HG03571 (cell line): Measurements from ENCODE around the gene PMEL.
"Not testable (repeated sequence)": the region's sequence is repeated elsewhere in the genome, so short reads cannot be mapped to it uniquely, and the experiment has no call there.

Source experiments
- ATAC-seq: cut with Tn5 transposase; IDR thresholded peaks from one replicate; pipeline ENCODE4 v1.9.1; 2021; ENCODE audit not compliant: unreplicated experiment

PMEL gene

DNA sequence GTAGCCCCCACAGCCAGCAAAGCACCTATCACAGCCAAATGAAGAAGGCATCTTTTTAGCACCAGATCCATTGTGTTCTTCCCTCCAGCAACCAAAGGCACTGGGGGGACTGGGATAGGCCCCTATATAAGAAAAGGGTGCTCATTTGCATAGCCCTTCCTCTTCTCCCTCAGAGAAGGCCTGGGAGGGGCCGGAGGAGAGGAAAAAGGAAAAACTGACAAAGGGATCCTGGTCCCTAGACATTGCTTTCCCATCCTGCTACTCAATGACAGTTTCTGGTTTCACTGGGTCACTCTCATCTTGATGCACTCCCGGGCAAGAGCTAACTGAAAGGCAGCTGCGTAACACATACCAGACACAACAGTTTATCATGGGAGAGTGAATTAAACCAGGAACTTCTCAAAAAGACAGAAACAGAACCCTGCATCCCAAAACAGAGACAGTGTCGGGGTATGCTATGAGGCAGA is at the start of gene PMEL:
PMEL (minus strand) TSS at position 102 of the 467 bp plus-strand sequence; CDS start at position 71, 31 bp downstream.
- ATAC-seq = no peak

DNA sequence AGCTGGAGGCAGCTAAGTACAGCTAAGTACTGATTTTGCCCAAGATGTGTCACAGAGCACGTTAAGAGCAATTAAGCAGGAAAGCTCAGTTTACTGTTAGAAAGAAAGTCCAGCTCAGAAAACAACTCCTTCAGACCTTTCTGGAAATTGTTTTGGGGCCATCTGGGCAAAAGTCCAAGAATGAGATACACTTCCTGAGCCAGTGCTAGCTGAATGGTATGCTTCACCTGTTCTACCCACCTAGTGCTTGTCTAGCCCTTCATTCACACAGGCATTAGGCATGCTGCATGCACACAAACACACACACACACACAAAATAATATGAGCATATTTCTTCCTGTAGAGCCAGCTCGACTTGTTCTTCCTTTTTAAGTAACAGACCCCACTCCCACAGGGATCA is 48.4 kb upstream of the PMEL start:
- ATAC-seq = no peak

DNA sequence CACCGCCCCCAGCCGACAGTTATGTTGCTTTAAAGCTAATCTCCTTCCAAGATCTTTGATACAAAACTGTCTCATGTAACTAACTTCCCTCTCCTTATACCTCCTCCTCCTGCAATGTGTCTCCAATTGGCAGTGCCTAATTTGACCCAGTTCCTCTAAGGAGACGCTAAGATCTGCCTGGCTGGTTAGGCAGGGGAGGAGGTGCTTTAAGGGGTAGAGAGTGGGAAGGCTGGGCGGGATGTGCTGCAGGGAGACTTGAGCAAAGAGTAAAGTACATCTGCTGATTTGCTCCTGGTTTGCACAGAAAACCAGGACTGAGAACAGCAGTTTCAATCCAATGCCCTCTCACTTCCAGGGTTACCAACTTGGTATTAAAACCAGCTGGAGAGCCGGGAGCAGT is 47.6 kb upstream of the PMEL start:
- ATAC-seq = no peak

DNA sequence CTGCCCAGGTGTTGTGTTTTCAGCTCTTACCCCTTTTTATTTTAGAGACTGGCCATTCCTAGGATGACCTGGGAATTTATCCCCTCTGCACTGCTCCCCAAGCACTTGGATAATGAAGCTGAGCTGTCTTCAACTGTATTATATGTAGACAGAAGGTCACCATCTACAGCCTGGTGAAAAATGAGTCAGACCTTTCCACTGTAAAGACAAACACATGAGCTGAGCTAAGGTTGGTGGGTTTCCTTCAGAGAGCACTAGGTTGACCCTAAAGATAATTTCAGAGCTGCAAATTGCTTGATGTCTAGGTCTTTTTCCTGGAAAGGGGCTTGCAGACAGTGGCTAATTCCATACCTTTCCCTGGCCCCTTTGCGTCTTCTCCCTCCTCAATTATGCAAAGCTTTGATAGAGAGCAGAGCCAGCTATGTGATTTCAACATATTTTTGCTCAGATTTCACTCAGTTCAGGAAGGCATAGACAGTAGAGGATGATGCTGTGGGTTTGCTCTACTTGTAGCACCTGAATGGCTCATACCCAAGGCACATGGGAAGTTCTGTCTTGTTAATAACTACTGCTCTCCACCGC is 45.8 kb upstream of the PMEL start:
- ATAC-seq = no peak

DNA sequence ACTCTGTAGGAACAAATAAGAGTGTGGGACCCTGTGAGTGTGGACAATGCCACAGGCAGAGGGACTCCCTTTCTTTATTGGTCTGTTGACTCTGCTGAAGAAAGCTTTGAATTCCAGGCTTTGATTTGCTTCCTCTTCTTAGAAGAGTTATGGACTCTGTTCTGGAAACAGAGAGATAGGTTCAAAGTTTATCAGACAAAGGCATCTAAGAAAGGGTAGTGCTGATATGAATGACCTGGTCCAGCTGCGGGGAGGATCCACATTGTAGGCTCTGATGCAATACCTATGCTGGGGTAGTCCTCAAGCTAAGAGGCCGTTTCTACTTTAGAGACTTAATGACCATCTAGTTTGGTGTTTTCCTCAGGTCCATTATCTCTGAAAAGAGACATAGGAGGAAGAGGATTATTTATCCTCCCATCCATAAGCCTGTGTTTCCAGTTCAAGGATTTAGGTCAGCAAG is 44.3 kb upstream of the PMEL start:
- no peak for ATAC-seq

DNA sequence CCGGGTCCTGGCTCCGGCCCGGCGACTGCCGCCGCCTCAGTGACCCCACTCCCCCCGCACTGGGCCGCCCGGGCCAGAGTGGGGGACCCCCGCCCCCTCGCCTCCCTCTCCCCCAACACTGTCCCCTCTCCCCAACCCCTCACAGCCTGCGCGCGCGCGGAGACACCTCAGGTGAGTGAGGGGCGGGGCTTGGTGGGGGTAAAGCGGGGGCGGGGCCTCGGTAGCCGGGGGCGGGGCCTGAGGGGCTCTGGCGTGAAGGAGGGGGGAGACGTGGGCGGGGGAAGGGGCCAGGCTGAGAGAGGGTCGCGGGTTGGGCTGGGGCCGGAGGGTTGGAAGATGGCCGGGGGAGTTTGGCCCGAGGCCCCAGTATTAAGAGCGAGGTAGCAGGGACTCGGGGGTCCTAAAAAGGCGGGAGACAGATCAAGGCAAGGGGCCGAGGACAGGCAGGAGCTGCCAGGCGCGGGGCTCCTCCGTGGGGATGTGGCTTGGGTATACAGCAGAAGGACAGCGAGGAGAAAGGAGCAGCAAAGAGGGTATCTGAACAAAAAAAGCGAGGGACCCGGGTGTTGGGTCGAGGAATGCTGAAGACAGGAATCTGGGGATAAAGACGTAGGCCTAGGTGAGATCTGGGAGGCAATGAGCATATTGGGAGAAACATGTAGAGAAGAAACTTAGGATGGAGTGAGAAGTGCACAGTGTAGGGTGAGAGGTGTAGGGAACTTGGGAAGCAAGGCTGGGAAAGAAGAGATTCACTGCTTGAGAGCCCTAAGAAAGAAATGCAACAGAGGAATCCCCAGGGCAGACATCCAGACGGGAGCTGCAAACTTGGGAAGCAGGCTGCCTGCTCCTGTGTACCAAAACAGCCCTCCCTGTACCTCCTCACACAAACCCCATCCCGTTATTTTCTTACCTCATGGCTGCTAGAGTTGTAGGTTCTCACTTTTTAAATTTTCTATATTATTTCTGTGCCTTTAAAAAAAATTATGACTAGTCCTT is 42.0 kb upstream of the PMEL start:
- no peak for ATAC-seq

DNA sequence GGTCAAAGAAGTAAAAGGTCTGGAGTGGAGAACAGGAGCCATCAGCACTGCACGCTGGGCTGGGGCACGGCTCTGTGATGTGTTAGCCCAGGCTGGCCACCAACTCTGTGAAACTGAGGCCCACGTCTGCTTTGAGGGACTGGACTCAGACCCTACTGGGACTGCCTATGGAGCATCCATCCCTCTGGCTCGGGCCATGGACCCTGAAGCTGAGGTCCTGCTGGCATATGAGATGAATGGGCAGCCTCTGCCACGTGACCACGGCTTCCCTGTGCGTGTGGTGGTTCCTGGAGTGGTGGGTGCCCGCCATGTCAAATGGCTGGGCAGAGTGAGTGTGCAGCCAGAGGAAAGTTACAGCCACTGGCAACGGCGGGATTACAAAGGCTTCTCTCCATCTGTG is 38.4 kb upstream of the PMEL start:
- ATAC-seq = no peak

DNA sequence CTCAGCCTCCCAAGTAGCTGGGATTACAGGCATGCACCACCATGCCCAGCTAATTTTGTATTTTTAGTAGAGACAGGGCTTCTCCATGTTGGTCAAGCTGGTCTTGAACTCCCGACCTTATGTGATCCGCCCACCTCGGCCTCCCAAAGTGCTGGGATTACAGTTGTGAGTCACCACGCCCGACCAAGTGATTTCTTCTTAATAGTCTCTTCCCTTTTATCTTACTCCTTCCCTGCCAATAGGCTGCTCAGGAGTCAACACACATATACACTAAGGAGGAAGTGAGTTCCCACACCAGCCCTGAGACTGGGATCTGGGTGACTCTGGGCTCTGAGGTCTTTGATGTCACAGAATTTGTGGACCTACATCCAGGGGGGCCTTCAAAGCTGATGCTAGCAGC is 37.5 kb upstream of the PMEL start:
- ATAC-seq = not testable (repeated sequence)

DNA sequence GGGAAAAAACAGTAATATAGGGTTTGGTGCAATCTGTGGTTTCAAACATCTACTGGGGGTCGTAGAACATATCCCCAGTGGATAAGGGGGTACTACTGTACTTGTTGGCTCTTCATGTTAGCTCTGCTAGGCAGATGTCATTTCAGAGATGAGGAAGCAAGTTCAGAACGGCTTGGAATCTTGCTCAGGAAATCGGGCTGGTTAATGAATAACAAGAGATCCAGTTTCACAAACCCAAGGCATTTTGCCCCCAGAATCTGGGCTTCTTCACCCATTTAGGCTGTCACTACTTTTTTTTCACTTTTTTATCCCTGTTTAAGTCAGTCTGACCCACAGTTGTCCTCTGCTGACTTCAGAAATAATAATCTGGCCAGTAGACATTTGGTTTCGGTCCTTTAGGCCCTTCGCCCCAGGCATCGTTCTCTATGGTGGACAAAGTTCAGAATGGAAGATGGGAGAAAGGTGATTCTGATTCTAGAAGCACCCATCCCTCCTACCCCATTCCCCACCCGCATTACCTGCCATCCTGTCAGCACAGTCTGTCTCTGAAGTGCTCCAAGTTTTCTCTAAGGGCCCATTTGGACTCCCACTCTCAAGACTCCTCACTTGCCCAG is 35.8 kb upstream of the PMEL start:
- ATAC-seq = no peak

DNA sequence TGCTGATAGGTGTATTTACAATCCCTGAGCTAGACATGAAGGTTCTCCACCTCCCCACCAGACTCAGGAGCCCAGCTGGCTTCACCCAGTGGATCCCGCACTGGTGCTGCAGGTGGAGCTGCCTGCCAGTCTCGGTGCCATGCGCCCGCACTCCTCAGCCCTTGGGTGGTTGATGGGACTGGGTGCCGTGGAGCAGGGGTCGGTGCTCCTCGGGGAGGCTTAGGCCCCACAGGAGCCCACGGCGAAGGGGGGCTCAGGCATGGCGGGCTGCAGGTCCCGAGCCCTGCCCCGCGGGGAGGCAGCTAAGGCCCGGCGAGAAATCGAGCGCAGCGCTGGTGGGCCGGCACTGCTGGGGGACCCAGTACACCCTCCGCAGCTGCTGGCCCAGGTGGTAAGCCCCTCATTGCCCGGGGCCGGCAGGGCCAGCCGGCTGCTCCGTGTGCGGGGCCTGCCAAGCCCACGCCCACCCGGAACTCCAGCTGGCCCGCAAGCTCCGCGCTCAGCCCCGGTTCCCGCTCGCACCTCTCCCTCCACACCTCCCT is 34.2 kb upstream of the PMEL start:
- not testable (repeated sequence) for ATAC-seq

DNA sequence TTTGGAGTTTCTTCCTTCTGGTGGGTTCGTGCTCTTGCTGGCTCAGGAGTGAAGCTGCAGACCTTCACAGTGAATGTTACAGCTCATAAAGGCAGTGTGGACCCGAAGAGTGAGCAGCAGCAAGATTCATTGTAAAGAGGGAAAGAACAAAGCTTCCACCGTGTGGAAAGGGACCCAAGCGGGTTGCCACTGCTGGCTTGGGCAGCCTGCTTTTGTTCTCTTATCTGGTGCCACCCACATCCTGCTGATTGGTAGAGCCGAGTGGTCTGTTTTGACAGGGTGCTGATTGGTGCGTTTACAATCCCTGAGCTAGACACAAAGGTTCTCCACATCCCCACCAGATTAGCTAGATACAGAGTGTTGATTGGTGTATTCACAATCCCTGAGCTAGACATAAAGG is 33.7 kb upstream of the PMEL start:
- ATAC-seq = not testable (repeated sequence)

DNA sequence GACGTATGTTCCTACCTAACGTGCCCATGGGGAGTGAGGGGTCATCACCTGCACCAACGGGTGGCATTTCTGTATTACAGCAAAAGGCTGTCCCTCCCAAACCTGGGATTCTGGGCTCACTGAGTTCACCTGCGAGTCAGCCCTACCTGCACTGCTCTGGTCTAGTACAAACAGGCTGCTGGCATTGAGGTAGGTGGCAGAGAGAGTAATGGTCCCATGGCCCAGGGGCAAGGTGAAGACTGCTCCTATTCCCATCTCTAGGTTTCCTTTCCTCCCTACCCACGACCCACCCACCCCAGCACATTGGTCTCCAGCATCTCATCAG is 31.7 kb upstream of the PMEL start:
- ATAC-seq = no peak

DNA sequence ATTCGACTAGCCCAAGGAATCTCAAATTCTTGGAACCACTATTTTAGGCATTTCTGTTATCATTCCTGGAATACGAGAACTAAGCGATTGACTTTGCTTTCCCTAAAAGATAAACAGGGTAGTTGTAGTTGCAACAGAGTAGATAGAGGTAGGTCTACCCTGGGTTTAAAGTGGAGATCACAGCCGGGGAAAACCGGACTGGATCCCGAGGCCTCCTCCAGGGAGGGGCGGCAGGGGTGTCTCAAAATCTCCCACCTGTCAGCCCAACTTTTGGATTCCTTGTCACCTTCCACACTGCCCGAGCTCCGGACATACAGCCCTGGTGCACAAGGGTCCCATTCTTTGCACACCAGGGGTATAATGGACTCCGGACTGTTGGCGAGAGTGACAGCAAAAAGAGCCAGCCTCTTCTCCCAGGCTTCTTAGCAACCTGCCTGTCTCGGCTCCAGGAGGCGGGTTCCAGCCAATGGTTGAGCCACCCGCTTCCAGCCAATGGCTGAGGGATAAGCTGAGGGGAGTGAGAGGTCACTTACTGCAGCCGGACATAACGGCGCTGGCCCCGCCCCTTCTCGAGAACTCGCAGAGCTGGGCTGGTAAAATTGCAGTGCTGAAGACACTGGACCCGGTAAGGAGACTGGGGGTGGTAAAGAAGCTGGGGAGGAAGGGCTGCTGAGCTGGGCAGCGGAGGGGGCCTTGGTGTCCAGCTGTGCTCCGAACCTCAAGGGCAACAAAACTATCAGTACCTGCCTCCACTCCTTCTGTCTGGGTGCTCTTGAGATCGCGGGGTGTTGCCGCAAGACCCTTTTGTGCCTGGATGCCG is 31.1 kb upstream of the PMEL start, which contains the start of gene SUOX:
SUOX (plus strand) TSS at position 562 of the 820 bp plus-strand sequence. CDS start 4,946 bp downstream, outside the sequence.
- ATAC-seq = peak; percentile 93

DNA sequence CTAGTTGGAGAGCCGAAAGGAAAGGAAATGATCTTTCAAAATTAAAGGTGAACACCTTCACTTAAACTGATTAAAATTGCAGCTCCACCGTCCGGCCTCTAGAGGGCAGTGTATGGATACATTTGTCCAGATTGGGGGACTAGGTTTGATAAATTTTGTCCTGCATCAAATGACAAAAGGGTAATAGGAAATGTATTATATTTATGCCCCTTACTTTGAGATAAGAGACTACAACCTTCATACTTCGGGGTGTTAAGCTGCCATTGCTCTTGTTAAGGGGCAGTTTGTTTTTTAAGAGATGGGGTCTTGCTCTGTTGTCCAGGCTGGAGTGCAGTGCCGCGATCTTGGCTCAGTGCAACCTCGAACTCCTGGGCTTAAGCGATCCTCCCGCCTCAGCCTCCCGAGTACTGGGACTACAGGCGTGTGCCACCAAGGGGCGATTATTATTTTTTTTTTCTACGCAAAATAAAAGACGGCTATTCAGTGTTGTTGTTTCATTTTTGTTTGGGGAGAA is 30.4 kb upstream of the PMEL start:
- ATAC-seq = no peak

DNA sequence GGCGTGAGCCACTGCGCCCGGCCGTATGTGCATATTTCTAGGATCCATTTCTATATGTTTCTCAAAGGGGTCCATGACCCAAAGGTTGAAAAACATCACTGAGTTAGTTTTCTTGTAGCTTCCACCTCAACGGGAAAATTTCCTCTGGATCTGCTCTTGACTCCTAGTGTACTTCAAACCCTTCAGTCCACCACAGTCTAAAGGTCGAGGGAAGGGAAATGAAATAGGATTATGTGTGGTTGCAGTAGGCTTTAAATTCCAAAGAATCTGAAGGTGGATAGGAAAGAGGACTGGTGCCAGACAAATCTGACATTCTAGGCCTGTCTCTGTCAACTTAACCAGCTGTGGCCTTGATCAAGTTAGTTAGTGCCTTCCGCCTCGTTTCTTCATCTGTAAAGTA is 29.5 kb upstream of the PMEL start:
- ATAC-seq = no peak

DNA sequence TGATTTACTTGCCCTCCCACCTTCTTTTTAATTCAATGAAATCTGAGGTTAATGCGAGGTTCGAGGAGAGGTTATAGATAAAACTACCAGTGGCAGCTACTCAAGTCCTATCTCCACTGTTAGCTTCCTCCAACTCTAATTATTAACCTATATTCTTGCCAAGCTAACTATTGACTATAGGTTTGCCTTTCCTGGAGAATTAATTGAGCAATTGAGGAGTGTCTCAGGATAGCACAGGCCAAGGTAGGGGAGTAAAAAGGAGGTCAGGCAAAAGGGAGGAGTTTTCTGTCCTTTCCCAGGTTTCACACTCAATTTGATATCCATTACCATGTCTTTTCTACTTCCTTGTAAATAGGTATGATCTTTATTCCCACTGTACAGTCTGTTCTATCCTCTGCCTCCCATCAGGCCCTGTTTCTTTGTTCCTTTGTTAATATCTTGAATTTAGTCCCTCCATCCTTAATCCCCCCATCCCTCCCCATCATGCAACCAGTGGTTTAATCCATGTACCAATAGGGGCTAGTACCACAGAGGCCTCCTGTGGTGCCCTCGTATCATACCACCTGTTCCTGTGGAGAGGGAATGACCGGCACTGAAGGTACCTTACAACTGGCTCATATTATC is 27.5 kb upstream of the PMEL start:
- no peak for ATAC-seq

DNA sequence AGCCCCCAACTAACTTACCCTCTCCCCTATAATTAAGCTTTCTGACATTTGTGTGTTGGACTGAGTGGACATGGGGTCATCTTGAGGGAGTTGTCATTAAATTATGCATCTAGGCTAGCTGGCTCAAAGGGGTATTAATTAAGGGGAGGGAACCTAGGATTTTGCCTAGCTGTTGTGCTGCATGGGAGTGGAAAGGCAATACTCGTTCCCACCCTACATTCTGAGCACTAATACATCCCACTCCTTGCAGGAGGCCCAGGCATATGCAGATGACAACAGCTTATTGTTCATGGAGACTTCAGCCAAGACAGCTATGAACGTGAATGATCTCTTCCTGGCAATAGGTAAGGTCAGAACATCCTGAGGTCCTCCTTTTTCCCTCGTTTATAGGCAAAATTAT is 25.3 kb upstream of the PMEL start:
- ATAC-seq = no peak

DNA sequence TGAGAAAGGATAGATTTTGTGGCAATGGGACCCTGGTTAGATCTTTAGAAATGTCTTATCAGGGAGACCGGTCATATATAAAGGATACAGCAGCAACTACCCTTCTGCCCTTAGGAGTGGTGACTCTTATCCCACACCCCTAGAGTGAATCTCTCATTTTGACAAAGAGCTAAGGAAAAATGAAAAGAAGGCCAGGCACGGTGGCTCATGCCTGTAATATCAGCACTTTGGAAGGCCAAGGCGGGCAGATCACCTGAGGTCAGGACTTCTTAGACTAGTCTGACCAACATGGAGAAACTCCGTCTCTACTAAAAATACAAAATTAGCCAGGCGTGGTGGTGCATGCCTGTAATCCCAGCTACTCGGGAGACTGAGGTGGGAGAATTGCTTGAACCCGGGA is 20.1 kb upstream of the PMEL start:
- ATAC-seq = not testable (repeated sequence)

DNA sequence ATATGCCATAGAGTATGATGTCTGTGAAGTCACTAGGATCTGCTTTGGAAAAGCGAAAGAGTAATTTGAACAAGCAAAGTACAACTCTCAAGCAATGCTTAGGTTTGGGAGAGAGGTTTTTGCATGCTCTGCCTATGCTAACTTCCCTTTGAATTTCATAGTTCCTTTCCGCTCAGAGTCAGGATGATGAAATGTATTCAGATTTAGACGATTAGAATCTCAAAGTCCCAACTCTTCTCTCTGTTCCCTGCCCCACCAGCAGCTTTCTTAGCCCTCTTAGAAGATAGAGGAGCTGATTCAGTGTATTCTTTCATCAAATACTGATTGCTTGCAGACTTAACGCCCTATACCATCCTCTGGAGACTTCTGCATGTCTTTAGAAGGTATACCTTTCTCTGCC is 19.5 kb upstream of the PMEL start:
- no peak for ATAC-seq

DNA sequence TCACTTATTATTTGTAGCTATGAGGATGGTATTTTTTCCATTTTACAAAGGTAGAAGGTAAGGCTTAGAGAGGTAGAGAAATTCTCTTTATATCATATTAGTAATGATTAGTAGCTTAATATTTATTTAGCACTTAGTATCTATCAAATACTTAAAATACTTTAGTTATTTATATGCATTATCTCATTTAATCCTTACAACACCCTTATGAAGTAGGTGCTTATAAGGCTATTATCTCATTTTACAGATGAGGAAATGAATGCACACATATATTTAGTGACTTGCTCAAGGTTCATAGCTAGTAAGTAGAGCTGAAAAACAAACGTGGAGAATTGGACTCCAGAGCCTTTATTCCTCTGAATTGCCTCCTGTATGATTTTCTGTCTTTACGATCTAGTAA is 19.0 kb upstream of the PMEL start:
- ATAC-seq = no peak
